Hematopoietic multipotent progenitor cell treated with erythropoietin and hydrocortisone succinate and interleukin-3 and kit ligand, for 17 days (in vitro differentiated cells): ENCODE data around the gene FAM184A.

ENCODE experiments used
- DNase-seq: peaks from one replicate; pipeline ENCODE4 v3.0.0-alpha.2; 2015; ENCODE audit warnings: low spot score

Gene FAM184A

GRCh38 chr6:119096721-119097565 lies 18.5 kb upstream of the FAM184A start:
- DNase-seq, result no peak

DNA sequence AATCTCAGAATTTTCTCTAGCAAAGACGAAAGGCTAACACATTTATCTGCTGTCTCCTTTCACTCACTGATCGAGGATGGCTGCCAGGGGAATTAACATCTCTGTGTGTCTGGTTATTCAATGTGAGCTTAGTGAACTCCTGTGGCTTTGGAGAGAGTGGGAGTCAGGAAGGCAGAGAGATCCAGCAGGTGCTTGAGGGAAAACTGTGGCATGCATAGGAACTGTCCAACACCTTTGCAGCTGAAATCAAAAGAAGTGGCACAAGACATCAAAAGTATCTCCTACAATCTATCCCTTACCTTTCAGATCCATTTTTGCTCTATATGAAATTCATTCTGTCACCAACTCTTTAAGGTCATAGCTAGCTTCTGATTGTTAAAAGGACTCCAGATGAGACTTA lies 11.8 kb upstream of the FAM184A start:
- DNase-seq, result no peak

DNA sequence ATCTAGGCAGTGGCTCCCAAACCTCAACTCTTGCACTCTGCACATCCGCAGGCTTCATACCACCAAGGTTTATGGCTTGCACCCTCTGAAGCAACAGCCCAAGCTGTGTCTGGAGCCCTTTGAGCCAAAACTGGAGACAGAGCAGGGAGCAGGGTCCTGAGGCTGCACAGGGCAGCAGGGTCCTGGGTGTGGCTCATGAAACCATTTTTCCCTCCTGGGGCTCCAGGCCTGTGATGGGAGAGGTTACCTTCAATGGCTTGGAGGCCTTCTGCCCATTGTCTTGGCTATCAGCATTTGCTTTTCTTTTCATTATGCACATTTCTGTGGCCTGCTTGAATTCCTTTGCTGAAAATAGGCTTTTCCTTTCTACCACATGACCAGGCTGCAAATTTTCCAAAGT lies 6.3 kb upstream of the FAM184A start:
- DNase-seq, result no peak

DNA sequence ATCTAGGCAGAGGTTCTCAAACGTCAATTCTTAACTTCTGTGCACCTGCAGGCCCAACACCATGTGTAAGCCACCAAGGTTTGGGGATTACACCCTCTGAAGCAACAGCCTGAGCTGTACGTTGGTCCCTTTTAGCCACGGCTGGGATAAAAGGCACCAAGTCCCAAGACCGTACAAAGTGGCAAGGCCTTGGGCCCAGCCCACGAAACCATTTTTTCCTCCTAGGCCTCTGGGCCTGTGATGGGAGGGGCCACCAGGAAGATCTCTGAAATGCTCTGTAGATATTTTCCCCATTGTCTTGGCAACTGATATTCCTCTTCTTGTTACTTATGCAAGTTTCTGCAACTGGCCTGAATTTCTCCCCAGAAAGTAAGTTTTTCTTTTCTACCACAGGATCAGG lies 4.5 kb upstream of the FAM184A start:
- no peak for DNase-seq

DNA sequence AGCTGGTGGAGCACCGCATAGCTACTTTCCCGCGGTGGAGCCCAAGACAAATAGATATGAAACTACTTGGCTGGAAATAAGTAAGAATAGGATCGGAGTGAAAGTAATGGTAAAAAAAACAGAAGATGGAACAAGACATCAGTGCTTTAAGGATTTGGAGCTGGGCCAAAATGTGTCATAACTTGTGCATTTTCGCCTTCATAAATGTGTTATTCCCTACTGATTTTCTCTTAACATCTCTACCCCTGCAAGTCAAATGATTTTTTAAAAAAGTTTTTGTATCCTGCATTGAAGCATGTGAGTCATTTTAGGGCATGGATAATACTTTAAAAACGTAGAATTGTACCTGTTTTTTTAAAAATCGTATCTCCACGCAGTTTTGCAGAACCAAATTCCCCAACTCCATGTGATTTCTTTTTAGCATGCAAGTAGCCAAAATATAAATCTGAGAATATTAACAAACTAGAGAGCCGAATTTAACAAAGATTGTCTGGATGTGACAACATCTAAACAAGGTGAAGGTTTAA lies 882 bp upstream of the FAM184A start:
- no peak for DNase-seq

- no peak for DNase-seq
Measured at GRCh38 chr6:119077643-119078375, 655 bp downstream of the FAM184A start.

DNA sequence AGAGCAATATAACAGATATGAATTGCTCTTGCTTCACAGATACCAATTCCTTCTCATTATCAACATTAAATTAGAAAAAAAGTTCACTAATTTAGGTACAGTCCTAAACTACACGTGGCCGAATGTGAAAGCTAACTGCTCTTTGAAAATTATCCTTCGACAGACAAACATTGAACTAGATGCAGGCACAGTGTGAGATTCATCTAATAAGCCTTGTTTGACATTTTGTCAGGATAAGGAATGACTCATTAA lies 1.1 kb downstream of the FAM184A start:
- no peak for DNase-seq

DNA sequence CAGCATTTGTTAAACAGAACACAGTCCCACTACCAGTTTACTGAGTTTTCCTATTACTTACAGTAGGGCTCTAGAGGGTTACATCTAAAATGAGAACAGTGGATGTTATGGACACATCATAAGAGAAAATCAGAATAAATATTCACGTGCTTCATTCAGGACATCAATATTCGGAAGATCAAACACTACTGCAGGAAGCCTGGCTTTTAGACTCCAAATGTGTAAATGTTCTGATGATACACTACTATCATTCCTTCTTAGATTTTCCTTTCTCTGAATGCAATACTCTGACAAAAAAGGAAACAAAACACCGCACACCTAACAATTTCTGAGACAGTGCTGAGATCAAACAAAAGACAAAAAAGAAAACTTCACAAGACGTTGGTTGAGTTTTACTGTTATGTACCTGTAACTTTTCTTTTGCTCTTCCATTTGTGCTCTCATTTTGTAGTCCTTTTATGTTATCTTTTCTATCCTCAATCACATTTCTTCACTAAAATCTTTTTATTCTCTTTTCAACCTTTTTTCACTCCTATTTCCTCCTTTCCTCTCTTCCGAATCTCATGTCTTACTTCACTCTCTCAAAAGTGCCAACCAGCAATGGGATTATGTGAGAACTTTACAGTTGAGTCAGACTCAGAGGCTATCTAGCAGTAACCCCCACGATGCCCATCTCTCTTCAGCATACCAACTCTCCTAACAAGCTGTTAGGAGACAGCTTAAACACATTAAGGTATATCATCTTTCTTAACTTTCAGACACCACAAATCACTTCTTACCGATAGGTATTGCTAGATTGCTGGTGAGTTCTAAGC lies 1.7 kb downstream of the FAM184A start:
- no peak for DNase-seq

DNA sequence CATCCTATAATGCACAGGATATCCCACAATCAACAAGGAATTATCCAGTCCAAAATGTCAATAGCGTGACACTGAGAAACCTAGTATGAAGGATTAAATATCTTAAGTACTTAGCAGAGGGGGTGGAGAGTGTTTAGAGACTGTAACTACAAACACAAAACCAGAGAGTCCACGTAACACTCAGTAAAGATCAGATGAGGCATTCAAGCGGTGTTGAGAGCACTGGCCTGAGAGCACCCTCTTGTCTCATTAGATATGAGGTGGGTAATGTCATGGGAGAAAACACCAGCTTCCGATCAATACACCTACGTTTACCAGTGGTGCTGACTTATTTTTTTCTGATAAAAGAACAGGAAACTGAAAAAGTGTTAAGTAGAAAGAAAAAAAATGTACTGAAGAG lies 2.3 kb downstream of the FAM184A start:
- DNase-seq, result no peak

DNA sequence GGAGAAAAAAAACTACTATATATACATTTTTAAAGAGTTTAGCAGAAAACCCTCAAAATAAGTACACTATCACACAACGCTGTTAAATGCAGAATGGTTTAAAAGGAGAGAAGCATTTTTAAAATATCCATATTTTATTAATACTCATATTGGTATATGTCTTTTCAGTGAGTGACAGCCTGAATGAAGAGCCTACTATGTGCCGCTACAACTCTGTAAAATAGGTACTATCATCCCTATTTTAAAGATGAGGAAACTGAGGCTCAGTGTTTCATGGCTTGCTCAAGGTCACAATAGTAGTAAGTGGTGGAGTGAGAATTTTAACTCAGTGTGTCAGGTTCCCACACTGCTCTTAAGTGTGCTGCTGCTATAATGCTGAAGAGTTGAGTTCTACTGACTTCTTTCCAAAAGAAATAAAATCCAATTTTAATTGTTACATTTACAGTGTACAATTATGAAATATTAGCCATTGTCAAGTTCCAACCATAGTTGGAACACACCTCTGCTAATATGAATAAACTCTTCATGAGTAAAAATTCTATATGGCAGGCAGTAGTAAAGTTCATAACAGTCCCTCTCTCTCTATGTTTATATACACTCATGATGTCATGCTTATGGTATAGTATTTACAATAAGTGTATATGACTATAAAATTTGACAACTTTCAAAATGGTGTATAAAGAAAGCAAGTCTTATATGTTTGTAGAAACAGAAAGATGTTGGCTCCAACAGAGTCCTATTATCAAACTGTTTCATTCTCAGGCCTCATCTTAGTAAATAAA lies 3.1 kb downstream of the FAM184A start:
- no peak for DNase-seq

- DNase-seq, result no peak
Measured at GRCh38 chr6:119073307-119074051, 5.0 kb downstream of the FAM184A start.

DNA sequence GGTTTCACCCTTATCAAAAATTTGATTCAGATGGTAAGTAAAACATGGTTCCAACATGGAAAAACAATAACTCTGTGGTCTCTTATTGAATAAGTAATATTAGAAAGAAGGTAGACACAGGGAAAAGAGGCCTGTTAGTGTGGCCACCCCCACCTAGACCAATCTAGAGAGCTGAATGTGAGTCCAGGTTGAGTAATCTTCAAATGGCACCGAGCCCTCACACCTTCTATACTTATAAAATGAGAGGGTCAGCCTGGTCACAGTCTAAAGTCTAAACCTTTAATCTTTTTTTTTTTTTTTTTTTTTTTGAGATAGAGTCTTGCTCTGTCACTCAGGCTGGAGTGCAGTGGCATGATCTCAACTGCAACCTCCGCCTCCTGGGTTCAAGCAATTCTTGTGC lies 6.9 kb downstream of the FAM184A start:
- DNase-seq, result no peak

GRCh38 chr6:119067091-119067490 lies 11.4 kb downstream of the FAM184A start:
- DNase-seq, result no peak

DNA sequence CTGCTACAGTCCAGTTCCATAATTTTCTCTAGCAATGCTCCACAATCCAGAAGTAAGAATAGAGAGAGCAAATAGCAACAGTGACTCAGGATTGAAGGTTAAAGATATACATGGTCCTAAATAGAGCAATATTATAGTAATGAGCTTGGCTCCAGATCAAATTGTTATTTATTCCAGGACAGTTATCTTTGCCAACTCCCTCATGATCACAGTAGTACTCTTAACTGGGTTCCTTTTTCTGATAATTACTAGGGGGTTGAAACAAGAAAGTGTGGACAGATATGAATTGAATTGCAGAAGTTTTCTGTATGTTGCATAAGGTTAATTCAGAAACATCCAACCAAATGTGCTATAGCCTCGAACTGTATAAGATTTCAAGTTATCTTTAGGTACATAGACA lies 11.9 kb downstream of the FAM184A start:
- no peak for DNase-seq

- no peak for DNase-seq
Measured at GRCh38 chr6:119065955-119066354, 12.5 kb downstream of the FAM184A start.

GRCh38 chr6:119065382-119065781 lies 13.1 kb downstream of the FAM184A start:
- DNase-seq, result no peak

GRCh38 chr6:119063491-119063890 lies 15.0 kb downstream of the FAM184A start:
- DNase-seq, result no peak

GRCh38 chr6:119061215-119061614 lies 17.2 kb downstream of the FAM184A start:
- no peak for DNase-seq

DNA sequence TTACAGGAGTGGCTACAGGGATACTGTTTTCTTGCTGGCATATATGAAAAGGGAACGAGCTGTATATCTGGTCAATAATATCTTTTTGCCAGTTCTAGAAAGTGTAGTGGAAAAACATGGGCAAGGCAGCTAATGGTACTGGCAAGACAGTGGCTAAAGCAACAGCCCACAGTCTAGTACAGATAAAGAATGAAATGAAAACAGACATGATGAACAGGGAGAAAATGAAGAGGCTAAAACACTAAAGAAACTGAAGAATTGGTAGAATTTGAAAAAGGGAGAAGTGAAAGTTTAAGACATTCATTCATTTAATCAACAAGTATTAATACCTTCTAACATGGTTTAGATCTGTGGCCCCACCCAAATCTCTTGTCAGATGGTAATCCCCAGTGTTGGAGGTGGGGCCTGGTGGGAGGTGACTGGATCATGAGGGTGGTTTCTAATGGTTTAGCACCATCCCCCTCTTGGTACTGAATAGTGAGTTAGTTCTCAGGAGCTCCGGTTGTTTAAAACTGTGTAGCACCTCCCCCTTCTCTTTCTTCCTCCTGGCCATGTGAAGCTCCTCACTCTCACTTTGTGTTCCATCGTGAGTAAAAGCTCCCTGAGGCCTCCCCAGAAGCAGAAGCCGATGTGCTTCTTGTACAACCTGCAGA lies 18.1 kb downstream of the FAM184A start:
- no peak for DNase-seq

GRCh38 chr6:119055069-119055468 lies 23.4 kb downstream of the FAM184A start:
- DNase-seq, result no peak

- no peak for DNase-seq
Measured at GRCh38 chr6:119052987-119053386, 25.5 kb downstream of the FAM184A start.
